ENCODE measurements around the gene TMEM240. TPM values are rescaled to one million over a fixed set of nuclear protein-coding genes. Genes with fewer than 3 reads are reported as not detected.

The TMEM240 gene
- total and polyA plus RNA-seq, 2 donors (not counting 3 experiments of a cell fraction or from before 2014, with no cell fraction given) = 7.0 to 7.6 TPM

DNA sequence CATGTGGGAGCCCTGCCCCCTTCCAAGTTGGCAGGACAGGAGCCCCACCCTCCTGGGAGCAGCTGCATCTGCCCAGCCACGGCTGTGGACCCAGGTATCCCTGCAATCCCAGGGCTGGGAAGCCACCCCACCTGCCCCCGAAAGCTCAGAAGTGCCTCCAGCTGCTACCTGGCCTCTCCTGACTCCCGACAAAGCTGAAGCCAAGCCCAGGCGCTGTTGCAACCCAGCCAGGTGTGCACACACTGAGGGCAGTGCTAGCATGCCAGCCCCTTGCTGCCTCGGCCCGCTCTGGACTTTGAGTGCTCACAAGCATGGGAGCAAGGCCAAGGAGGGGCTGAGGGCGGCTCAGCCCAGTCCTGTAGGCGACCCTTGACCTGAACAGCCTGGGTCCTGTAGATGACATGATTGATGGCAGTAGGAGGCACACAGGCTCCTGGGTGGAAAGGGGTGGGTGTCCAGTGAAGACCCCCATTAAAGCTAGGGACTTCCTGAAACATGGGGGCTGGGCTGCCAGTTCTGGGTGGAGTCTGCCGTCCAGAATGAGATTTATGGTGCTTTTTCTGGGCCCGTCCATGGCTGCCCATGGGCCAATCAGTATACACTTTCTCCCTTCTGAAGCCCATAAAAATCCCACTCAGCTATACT is 37.1 kb upstream of the TMEM240 start:
- no peak overlapping the region for H2AFZ ChIP-seq (ENCODE audit: low read depth, low read length)
- no TSS peak for BruUV-seq (replicated peaks)
- peaks cover 12% of the 10 kb centered on the region for H3K4me1 ChIP-seq (ENCODE audit: control insufficient read depth, extremely low read depth, insufficient read depth, low read length)
- CTCF ChIA-PET = interaction anchor here (1.6 to 1.9 kb wide), 3 partner anchors 9 to 36 kb away, joined by 5 to 6 read pairs (median 6); no protein-coding TSS in a partner anchor
- intact Hi-C loops (cut with micrococcal nuclease) (no loop called here), dilution Hi-C loops (cut with MboI; ENCODE audit: extremely low pct_ligation_motif_present, low sequenced_read_pairs) (no loop called here)
- POLR2A ChIA-PET = no interaction called here
- H4K20me1 ChIP-seq (replicated peaks; ENCODE audit: control insufficient read depth, extremely low read depth, insufficient read depth, low read length) = no peaks in the 10 kb centered on the region
- H3K27me3 ChIP-seq (ENCODE audit: control insufficient read depth in 2 of 2, insufficient read depth in 2 of 2, low read length in 2 of 2) = peaks cover under 1 to 1% of the 10 kb centered on the region in 2 experiments
- TF ChIP-seq FOS (IDR thresholded peaks at IDR 0.05; ENCODE audit: borderline replicate concordance, insufficient read depth, low read length) = no peak
- no peak for TF ChIP-seq POLR2AphosphoS5 (IDR thresholded peaks at IDR 0.05; ENCODE audit: insufficient read depth, low read depth, low read length)
- no peak for TF ChIP-seq JUN (IDR thresholded peaks at IDR 0.05; ENCODE audit: borderline replicate concordance, insufficient read depth, insufficient read length, low read depth)
- TF ChIP-seq EZH2 (IDR thresholded peaks at IDR 0.05; ENCODE audit: borderline replicate concordance, low read depth, low read length, severe bottlenecking) = no peak
- no peak for TF ChIP-seq GATA2 (IDR thresholded peaks at IDR 0.05; ENCODE audit: insufficient read depth, insufficient read length, low read depth, low read length)
- no peak for TF ChIP-seq MYC (IDR thresholded peaks at IDR 0.05; ENCODE audit: low read depth, low read length)
- no peak for TF ChIP-seq POLR2A (IDR thresholded peaks at IDR 0.05; ENCODE audit: low read depth, low read length)
- TF ChIP-seq, protein P1, sequence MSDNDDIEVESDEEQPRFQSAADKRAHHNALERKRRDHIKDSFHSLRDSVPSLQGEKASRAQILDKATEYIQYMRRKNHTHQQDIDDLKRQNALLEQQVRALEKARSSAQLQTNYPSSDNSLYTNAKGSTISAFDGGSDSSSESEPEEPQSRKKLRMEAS (IDR thresholded peaks at IDR 0.05; ENCODE audit: insufficient read depth, insufficient read length) = no peak
- TF ChIP-seq, protein P2, sequence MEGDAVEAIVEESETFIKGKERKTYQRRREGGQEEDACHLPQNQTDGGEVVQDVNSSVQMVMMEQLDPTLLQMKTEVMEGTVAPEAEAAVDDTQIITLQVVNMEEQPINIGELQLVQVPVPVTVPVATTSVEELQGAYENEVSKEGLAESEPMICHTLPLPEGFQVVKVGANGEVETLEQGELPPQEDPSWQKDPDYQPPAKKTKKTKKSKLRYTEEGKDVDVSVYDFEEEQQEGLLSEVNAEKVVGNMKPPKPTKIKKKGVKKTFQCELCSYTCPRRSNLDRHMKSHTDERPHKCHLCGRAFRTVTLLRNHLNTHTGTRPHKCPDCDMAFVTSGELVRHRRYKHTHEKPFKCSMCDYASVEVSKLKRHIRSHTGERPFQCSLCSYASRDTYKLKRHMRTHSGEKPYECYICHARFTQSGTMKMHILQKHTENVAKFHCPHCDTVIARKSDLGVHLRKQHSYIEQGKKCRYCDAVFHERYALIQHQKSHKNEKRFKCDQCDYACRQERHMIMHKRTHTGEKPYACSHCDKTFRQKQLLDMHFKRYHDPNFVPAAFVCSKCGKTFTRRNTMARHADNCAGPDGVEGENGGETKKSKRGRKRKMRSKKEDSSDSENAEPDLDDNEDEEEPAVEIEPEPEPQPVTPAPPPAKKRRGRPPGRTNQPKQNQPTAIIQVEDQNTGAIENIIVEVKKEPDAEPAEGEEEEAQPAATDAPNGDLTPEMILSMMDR (IDR thresholded peaks at IDR 0.05; ENCODE audit: extremely low read depth in 1 of 2, insufficient read depth in 1 of 2, low read depth in 1 of 2, low read length in 2 of 2) = no peak
- no peak overlapping the region for H3K9ac ChIP-seq (replicated peaks; ENCODE audit: extremely low read depth, insufficient read depth, low read length)
- H3K36me3 ChIP-seq (ENCODE audit: control insufficient read depth in 2 of 2, extremely low read depth in 1 of 2, insufficient read depth in 2 of 2, low read length in 2 of 2) = no peaks in the 10 kb centered on the region
- FAIRE-seq = no peak
- H3K9me3 ChIP-seq (replicated peaks; ENCODE audit: control insufficient read depth, insufficient read depth, low read length) = no peaks in the 10 kb centered on the region
- DNase-seq (ENCODE audit: low read depth, low spot score) = no peak
- no peak overlapping the region for H3K4me2 ChIP-seq (ENCODE audit: insufficient read depth, low read length)
- H3K27ac ChIP-seq (ENCODE audit: insufficient read depth, low read depth, low read length) = no peak overlapping the region
- H3K9me1 ChIP-seq (replicated peaks; ENCODE audit: control insufficient read depth, extremely low read depth, insufficient read depth, low read length) = no peaks in the 10 kb centered on the region
- H3K79me2 ChIP-seq (ENCODE audit: control insufficient read depth, insufficient read depth, low read length) = peaks cover 19% of the 10 kb centered on the region
- H3K4me3 ChIP-seq (replicated peaks in 1 of 3; ENCODE audit: insufficient read depth in 1 of 3, low read depth in 1 of 3, low read length in 3 of 3) = no peak overlapping the region
